Left kidney (tissue), 2 donors: ENCODE data around the gene MTSS2. TPM values are rescaled to one million over a fixed set of nuclear protein-coding genes. Genes with fewer than 3 reads are reported as not detected.
A peak's percentile ranks its signal among the peaks of the same experiment; 100 is the strongest.
"Not testable (repeated sequence)": the region's sequence is repeated elsewhere in the genome, so short reads cannot be mapped to it uniquely, and the experiment has no call there.

Experiments used
- DNase-seq: peaks from one replicate; pipeline ENCODE4 v3.0.0-alpha.2; 2013
- polyA plus RNA-seq: library from polyadenylated mRNA; unstranded; fragments of 120-200 nt; gene quantifications from one replicate; pipeline ENCODE4 v1.2.1, GENCODE V29; 2013; ENCODE audit not compliant: insufficient read length

MTSS2 gene
- polyA plus RNA-seq, 1 donor: 41.6 TPM

DNA sequence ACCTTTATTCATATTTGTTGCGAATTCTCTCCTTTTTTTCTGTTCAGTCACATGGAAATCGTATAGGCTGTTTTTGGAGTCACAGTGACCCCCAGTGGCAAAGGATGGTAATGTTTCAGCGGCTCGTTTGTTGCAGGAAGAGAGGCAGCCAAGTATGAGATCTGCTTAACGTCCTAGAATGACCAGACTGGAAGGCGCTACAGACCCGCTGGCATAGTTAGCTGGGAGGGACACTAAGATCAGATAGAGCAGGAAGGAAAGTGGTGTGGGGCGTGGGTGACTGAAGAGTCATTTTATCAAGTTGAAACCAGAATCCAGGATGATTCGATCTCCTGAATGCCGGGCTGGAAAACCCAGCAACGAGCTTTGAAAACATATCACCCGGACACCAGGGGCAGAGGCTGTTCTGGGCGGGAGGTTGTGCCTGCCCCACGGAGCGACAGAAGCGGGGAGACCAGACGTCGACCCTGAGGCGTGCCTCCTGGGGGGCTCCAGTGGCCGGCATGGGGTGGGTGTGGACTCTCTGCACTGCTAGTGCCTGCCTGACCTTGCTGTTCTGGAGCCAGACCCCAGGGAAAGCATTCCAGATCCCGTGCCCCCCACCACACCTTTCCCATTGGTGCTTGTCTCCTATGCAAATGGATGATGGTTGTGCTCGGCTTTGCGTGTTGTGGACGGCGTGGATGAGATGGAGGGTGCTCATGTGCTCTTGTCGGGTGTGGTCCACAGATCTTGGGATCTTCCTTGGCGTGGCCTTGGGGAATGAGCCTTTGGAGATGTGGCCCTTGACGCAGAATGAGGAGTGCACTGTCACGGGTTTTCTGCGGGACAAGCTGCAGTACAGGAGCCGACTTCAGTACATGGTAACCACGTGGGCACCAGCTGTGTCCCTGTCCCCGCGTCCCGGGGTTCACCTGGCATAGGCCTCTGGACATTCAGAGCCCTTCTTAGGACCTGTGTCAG is 31.8 kb downstream of the MTSS2 start:
- DNase-seq: peak; percentile 92

DNA sequence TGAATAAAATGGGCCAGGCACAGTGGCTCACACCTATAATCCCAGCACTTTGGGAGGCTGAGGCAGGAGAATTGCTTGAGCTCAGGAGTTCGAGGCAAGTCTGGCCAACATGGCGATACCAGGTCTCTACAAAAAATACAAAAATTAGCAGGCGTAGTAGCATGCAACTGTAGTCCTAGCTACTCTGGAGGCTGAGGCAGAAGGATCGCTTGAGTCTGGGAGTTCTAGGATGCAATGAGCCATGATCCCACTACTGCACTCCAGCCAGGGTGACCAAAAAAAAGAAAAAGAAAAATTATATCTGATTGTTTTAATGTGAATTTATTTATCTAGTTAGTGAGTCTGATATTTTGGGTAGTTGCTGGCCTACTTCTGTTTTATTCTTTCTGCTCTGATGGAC is 32.4 kb downstream of the MTSS2 start:
- no peak for DNase-seq

DNA sequence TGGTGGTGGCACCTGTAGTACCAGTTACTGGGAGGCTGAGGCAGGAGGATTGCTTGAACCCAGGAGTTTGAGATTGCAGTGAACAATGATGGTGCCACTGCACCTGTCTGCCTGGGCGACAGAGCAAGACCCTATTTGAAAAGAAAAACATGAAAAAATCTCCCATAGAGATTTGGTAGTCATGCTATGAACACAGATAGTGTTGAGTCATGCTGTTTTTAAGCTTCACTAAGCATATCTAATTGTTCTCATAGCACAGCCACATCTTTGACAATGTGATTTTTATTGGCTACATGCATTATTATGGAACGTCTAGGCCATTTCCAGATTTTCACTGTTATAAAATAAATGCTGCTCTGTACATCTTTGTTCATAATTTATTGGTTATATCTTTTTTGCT is 33.5 kb downstream of the MTSS2 start:
- DNase-seq: no peak

DNA sequence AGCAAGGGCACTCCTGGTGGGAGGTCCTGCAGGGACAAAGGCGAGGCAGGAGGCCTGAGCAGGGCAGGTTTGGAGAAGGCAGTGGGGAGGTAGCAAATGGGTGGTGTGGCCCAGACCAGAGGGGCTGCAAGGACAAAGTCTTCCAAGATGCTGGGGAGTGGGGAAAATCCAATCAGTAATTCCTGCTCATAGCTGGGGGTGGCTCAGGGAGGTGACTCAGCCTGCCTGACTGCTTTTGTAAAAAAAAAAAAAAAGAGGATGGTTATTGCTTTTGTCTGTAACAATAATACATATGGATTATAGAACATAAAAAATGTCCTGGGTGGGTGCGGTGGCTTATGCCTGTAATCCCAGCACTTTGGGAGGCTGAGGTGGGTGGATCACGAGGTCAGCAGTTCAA is 34.3 kb downstream of the MTSS2 start:
- DNase-seq: no peak

DNA sequence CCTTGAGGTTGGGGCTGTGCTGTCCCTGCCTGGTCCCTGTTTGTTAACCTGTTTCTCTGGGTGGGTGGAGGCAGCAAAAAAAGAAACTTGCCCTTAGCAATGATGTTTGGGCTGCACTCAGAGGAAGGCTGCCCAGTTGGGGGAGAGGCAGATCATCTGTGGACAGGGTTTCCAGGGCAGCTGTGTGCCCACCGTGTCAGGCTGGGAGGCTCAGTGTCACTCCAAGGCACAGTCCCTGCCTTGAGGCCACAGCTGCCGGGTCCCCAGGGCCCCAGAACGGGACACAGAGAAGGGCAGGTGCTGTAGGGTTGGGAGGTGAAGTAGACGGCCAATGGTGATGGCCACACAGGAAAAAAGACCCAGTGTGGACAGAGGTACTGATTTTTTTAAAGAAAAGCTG is 35.6 kb downstream of the MTSS2 start:
- no peak for DNase-seq

DNA sequence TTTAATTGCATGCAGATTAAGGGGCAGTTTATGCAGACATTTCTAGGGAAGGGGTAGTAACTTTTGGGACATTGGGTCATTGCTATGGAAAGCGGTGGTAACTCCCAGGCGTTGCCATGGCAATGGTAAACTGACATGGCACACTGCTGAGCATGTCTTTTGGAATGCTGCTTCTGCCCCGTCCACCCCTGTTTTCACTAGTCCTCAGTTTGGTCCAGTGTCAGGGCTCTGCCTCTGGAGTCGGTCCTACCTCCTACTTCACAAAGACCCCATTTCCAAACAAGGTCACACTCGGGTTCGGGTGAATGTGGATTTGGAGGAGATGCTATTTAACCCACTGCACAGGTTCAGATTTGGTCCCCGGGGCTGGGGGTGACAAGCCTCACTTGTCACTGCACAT is 36.6 kb downstream of the MTSS2 start:
- no peak for DNase-seq

DNA sequence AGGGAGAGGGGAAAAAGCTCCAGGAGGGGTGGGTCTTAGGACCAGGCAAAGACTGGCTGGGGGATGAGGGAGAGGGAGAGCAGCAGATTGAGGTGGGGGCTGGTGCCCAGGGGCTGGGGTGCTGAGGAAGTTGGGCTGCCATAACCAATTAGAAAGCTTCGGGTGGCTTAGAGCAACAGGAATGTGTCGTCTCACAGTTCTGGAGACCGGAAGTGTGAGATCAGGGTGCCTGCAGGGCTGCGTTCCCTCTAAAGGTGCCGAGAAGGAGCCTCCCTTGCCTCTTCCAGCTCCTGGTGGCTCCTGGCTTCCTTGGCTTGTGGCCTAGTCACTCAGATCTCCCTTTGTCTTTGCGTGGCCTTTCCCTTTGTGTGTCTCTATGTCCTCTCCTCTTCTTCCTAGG is 37.2 kb downstream of the MTSS2 start:
- DNase-seq: no peak

DNA sequence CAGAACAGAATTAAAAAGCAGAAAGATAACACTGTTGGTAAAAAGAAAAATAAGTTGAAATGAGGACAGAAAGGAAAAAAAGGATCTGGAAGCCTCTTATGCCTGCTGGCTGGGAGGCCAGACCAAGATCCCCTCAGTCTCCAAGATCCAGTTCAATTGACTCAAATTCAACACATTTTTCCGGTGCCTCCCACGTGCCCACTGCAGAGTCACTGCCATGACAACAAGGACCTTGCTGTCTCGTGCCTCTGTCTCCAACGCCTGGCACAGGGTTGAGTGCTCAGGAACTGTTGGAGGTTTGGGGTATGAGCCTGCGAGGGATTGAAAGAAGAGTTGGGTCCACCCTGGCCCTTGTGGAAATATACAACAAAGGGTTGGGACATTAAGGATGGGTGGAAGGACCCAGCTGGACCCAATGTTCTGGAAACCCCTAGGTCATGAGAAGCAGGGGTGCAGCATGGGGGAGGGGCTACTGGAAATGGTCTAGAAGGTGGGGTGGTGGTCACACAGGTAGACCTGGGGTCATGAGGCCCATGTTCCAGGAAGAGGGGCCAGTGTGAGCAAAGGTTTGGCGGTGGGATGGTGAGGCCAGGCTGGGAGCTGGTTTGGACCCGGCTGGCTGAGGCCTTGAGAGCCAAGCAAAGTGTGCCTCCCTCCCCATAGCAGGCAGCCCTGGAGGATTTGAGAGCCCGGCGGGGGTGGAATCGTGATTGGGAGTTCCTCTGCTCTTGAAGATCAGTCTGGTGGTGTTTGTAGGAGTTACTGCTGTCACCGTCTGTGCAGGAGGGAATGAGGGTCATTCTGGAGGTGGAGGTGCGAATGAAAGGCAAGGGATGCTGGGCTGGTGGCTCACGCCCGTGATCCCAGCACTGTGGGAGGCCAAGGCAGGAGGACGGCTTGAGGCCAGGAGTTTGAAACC is 38.2 kb downstream of the MTSS2 start:
- no peak for DNase-seq

DNA sequence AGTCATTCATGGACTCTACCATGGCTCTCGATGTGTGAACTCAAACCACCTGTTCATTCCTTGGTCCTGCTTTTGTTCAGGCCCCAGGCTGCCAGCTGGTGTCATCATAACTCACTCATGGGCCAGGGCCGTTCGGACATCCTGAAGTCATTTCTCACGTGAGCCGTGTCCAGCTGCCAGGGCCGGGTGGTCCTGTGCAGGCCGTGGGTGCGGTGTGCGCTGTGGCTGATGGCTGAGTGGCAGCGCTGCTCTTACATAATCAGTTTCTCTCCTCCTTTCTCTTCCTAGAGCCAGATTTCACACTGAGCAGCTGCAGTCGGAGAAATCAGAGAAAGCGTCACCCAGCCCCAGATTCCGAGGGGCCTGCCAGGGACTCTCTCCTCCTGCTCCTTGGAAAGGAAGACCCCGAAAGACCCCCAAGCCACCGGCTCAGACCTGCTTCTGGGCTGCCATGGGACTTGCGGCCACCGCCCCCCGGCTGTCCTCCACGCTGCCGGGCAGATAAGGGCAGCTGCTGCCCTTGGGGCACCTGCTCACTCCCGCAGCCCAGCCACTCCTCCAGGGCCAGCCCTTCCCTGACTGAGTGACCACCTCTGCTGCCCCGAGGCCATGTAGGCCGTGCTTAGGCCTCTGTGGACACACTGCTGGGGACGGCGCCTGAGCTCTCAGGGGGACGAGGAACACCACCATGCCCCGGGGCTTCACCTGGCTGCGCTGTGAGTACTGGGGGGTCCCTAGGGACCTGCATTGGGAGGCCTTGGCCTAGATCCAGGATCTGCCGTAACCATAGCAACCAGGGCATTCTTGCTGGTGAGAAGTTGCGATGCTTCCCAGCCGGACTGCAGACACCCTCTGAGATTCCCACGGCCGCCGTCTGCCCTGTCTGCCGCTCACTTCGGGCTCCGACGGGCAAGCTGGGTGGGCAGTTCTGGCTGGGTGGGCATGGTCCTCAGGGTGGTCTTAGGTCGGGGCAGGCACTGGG is 39.3 kb downstream of the MTSS2 start, which contains the start of gene IL34:
IL34 (plus strand) TSS at position 300 of the 982 bp plus-strand sequence; CDS start at position 689, 389 bp downstream.
- DNase-seq: no peak

DNA sequence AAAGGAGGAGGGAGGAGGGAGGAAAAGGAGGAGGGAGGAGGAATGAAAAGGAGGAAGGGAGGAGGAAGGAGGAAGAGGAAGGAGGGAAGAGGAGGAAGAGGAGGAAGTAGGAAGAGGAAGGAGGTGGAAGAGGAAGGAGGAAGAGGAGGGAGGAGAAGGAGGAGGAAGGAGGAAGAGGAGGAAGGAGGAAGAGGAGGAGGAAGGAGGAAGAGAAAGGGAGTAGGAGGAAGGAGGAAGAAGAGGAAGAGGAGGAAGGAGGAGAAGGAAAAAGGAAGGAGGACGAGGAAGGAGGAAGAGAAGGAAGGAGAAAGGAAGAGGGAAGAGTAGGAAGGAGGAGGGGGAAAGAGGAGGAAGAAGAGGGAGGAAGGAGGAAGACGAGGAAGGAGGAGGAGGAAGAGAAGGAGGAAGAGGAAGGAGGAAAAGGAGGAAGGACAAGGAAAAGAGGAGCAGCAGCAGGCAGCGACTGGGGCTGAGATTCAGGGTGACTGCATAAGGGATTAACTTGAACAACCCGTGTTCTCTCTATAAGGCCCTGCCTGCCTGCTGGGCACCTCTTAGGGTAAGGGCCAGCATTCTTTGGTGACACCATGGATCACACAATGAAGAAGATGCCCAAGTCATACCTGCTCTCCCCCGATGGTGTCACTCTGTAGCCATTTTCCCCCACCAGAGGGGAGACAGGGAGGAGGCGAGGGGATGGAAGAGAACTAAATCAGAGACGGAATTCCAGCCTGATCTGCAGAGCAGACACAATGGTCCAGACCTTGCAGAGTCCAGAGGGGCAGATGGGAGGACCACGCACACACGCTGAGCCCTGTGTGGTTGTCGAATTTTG is 40.9 kb downstream of the MTSS2 start:
- DNase-seq: no peak

DNA sequence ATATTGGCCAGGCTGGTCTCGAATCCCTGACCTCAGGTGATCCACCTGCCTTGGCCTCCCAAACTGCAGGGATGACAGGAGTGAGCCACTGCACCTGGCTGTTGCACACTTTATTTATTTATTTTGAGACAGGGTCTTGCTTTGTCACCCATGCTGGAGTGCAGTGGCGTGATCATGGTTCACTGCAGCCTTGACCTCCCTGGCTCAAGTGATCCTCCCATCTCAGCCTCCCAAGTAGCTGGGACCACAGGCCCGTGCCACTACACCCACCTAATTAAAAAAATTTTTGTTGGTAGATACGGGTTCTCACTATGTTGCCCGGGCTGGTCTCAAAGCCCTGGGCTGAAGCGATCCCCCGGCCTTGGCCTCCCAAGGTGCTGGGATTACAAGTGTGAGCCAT is 42.6 kb downstream of the MTSS2 start:
- not testable (repeated sequence) for DNase-seq

DNA sequence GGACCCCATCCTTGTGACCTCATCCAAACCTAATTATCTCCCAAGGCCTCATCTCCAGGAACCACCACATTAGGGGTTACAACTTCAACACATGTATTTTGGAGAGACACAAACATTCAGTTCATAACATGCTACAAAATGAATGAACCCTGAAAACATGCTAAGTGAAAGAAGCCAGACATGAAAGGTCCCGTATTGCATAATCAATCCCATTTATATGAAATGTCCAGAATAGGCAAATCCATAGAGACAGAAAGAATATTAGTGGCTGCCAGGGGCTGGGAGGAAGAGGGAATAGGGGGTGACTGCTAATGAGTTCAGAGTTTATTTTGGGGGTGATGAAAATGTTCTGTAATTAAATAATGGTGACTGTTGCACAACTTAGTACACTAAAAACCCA is 43.2 kb downstream of the MTSS2 start:
- no peak for DNase-seq

DNA sequence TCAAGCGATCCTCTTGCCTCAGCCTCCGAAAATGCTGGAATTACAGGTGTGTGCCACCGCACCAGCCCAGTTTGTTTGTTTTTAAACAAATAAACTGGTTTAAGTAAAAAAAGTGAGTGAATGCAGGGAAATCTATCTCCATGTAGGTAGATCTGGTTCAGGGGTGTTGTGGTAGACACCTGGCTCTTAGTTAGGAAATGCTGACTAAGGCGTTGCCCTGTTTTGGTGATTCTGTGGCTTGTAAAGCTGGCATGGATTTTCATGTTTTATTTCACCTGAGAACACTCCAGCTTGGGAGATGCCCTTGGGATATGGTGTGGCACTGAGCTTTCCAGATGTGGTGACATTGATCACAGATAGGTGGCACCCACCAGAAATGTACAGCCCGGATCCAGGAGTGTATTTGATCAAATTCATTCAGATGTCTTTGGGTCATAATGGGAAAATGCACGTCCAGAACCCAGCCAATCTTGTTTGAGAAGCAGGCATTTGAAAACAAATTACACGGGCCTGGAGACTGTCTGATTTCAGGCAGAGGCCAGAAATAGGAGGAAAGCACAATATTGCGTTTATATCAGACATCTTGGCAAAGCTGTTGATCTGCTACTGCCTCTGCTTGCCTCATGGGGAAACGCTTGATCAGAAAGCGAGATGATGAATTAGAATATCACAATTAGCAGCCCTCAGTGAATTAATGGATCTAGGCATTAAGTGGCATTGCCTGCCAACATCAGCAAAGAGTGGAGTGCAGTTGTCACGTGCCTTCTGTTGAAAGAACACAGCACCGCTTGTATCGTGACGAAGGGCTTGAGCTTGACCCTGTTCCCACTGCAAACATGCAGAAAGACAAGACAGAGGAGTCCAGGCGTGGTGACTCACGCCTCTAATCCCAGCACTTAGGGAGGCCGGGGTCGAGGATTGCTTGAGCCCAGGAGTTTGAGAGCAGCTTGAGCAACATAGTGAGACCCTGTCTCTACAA is 46.8 kb downstream of the MTSS2 start:
- DNase-seq: no peak

Other genes starting within 250 kb of the MTSS2 start
- 22.7 TPM for gene ST3GAL2, start 247.0 kb downstream of the MTSS2 start, polyA plus RNA-seq
- 17.8 TPM for gene FCSK, start 231.5 kb downstream of the MTSS2 start, polyA plus RNA-seq
- 74.7 TPM for gene COG4, start 162.5 kb downstream of the MTSS2 start, polyA plus RNA-seq
- 416 TPM for gene SF3B3, start 162.2 kb downstream of the MTSS2 start, polyA plus RNA-seq
- 0.62 TPM for gene IL34, start 39.5 kb downstream of the MTSS2 start, polyA plus RNA-seq
- gene VAC14, start 115.1 kb upstream of the MTSS2 start, polyA plus RNA-seq: 40.9 TPM